ENCODE data around the gene SRSF1. TPM values are rescaled to one million over a fixed set of nuclear protein-coding genes. Genes with fewer than 3 reads are reported as not detected.

Gene SRSF1
- total RNA-seq, 1 experiment from 2014 or later, result 462 TPM

GRCh38 chr17:58019039-58019438 lies 12.0 kb upstream of the SRSF1 start:
- no peak overlapping the region for H2BK15ac ChIP-seq (ENCODE audit: low read depth, low read length)
- H2BK120ac ChIP-seq (ENCODE audit: low read depth, low read length, poor library complexity, severe bottlenecking), result no peak overlapping the region
- H3K27me3 Mint-ChIP-seq (ENCODE audit: low read depth), result peaks cover 1% of the 10 kb centered on the region; the same call in 1 of the 2 replicates
- H3K9ac ChIP-seq (ENCODE audit: extremely low read depth, insufficient read length, low read length), result no peak overlapping the region
- no peak overlapping the region for H2AK5ac ChIP-seq (ENCODE audit: insufficient read length, low read length)
- no peak overlapping the region for H3K27ac ChIP-seq (ENCODE audit: insufficient read length, low read depth, low read length)
- H4K20me1 ChIP-seq (ENCODE audit: control insufficient read depth, insufficient read depth, insufficient read length), result no peaks in the 10 kb centered on the region
- no peaks in the 10 kb centered on the region for H3K23me2 ChIP-seq (ENCODE audit: insufficient read length, low read depth, low read length, poor library complexity, severe bottlenecking)
- no peak overlapping the region for H2AFZ ChIP-seq (ENCODE audit: low read length)
- no peak overlapping the region for H4K91ac ChIP-seq (ENCODE audit: insufficient read length, low read depth, low read length)
- no peak overlapping the region for H4K5ac ChIP-seq (ENCODE audit: insufficient read length, low read depth, low read length)
- no CpG with 5 or more reads among the region's 3 CpGs for WGBS (ENCODE audit: extremely low coverage, insufficient read length, low lambda C conversion rate)
- DNase-seq, result no peak
- no peaks in the 10 kb centered on the region for H3K9me3 ChIP-seq (ENCODE audit: control insufficient read depth, low read depth, low read length)
- no peak overlapping the region for H3K18ac ChIP-seq (ENCODE audit: insufficient read length, low read depth, low read length)
- H3K9me3 Mint-ChIP-seq, result no peaks in the 10 kb centered on the region
- H3K23ac ChIP-seq (ENCODE audit: insufficient read length, low read depth, low read length), result no peak overlapping the region
- no peaks in the 10 kb centered on the region for H3K27me3 ChIP-seq (ENCODE audit: insufficient read depth, low read length)
- no peak overlapping the region for H2BK12ac ChIP-seq (ENCODE audit: insufficient read length, low read depth, low read length)
- H3T11ph ChIP-seq (ENCODE audit: low read length), result no peak overlapping the region
- H3K4me2 ChIP-seq (ENCODE audit: insufficient read depth, insufficient read length, low read length), result no peak overlapping the region
- H3K4ac ChIP-seq (ENCODE audit: low read depth, low read length), result no peak overlapping the region
- no peak for TF ChIP-seq CTCF (conservative IDR thresholded peaks at IDR 0.05)
- no peak overlapping the region for H2BK5ac ChIP-seq (ENCODE audit: insufficient read length, low read length)
- no peak overlapping the region for H3K56ac ChIP-seq (ENCODE audit: insufficient read length, low read depth, low read length)
- no peaks in the 10 kb centered on the region for H3K36me3 Mint-ChIP-seq (ENCODE audit: insufficient read depth in 1 of 3, low read depth in 3 of 3)
- H2BK20ac ChIP-seq (ENCODE audit: low read depth, low read length, poor library complexity, severe bottlenecking), result no peak overlapping the region
- no peak overlapping the region for H4K8ac ChIP-seq (replicated peaks; ENCODE audit: insufficient read length, low read depth, low read length)
- no peaks in the 10 kb centered on the region; the same call in 1 of the 2 replicates for H3K4me1 ChIP-seq (ENCODE audit: insufficient read depth, low read length)
- H3K79me2 ChIP-seq (ENCODE audit: insufficient read depth, low read length), result no peaks in the 10 kb centered on the region
- no peak overlapping the region for H3K27ac Mint-ChIP-seq
- no peak overlapping the region for H3K4me3 Mint-ChIP-seq
- H3K4me1 Mint-ChIP-seq, result peaks cover 8% of the 10 kb centered on the region in 2 experiments
- H3K79me1 ChIP-seq (ENCODE audit: insufficient read depth, low read depth, low read length, poor library complexity, severe bottlenecking), result no peaks in the 10 kb centered on the region
- H3K14ac ChIP-seq (ENCODE audit: insufficient read depth, low read length), result no peak overlapping the region

Measured in H9 (cell line).